HCT116 (cell line): ENCODE results near the gene POC1A.

Experiments
- CBX3 ChIP-seq: IDR thresholded peaks from 2 replicates; pipeline ENCODE4 v1.6.1; 2012; ENCODE audit warnings: low read depth
- CEBPB ChIP-seq: IDR thresholded peaks from 2 replicates; pipeline ENCODE4 v1.6.1; 2012; ENCODE audit warnings: low read depth
- EZH2 ChIP-seq: fragments of 200-600 bp; sonication (generic); IDR thresholded peaks from 2 replicates; pipeline ENCODE4 v1.6.1; 2017; ENCODE audit warnings: antibody characterized with exemption, mixed run types
- EZH2phosphoT487 ChIP-seq: fragments of 200-600 bp; IDR thresholded peaks from 2 replicates; pipeline ENCODE4 v1.6.1; 2018; ENCODE audit warnings: antibody characterized with exemption, borderline replicate concordance
- FOSL1 ChIP-seq: IDR thresholded peaks from 2 replicates; pipeline ENCODE4 v1.6.1; 2012; ENCODE audit warnings: low read depth
- POLR2A ChIP-seq: IDR thresholded peaks from 2 replicates; pipeline ENCODE4 v1.7.0; 2011; ENCODE audit warnings: borderline replicate concordance; ENCODE audit not compliant: insufficient read depth, insufficient read length; ENCODE audit errors: extremely low read depth
- POLR2AphosphoS5 ChIP-seq: IDR thresholded peaks from 2 replicates; pipeline ENCODE4 v1.6.1; 2011; ENCODE audit warnings: mild to moderate bottlenecking, low read depth, low read length, moderate library complexity
- YY1 ChIP-seq: IDR thresholded peaks from 2 replicates; pipeline ENCODE4 v1.6.1; 2011; ENCODE audit warnings: low read length, low read depth, moderate library complexity, mild to moderate bottlenecking; ENCODE audit not compliant: insufficient replicate concordance; ENCODE audit errors: extremely low read depth
- ZNF274 ChIP-seq: fragments of 200-500 bp; sonication (Bioruptor generic); IDR thresholded peaks from 2 replicates; pipeline ENCODE4 v1.6.1; 2014; ENCODE audit warnings: mild to moderate bottlenecking, low read depth, low read length, inconsistent platforms
- TF ChIP-seq, protein P1 (sequence below): IDR thresholded peaks from 2 replicates; pipeline ENCODE4 v1.6.1; 2012; ENCODE audit warnings: low read depth
- TF ChIP-seq, protein P2 (sequence below), 3 experiments: fragments of 200-600 bp in 1 of 3; sonication (generic) in 1 of 3; IDR thresholded peaks in 2 of 3; conservative IDR thresholded peaks in 1 of 3; 2 replicates each; pipeline ENCODE4 v1.5.1; 2012 to 2017; ENCODE audit warnings: low read depth in 2 of 3, low read length in 2 of 3, antibody characterized with exemption in 1 of 3, borderline replicate concordance in 1 of 3, control low read depth in 1 of 3, mild to moderate bottlenecking in 1 of 3, mixed read lengths in 1 of 3, mixed run types in 1 of 3, moderate library complexity in 1 of 3; ENCODE audit not compliant: insufficient read depth in 1 of 3
- TF ChIP-seq, protein P3 (sequence below): IDR thresholded peaks from 2 replicates; pipeline ENCODE4 v1.6.1; 2012

DNA sequence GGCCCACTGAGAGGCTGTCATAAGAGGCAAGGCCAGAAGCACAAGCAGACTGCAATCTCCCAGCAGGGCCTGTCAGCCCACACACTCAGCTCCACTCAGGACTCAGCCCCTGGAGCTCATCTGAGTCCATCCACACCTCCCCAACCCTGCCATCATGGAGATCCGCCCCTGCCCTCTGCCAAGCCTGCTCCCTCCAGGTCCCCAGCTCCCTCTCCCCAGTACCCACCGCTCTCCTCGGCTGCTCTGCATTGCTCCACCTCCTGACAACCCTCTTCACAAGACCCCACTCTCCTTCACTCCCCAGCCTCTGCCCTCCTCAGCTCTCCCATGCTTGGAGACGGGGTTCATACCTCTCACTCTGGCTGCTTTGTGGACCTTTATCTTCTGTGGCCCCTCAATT, 11.1 kb downstream of the POC1A start:
- TF ChIP-seq FOSL1: no peak
- TF ChIP-seq EZH2phosphoT487: no peak
- TF ChIP-seq EZH2: no peak
- TF ChIP-seq, protein P1, sequence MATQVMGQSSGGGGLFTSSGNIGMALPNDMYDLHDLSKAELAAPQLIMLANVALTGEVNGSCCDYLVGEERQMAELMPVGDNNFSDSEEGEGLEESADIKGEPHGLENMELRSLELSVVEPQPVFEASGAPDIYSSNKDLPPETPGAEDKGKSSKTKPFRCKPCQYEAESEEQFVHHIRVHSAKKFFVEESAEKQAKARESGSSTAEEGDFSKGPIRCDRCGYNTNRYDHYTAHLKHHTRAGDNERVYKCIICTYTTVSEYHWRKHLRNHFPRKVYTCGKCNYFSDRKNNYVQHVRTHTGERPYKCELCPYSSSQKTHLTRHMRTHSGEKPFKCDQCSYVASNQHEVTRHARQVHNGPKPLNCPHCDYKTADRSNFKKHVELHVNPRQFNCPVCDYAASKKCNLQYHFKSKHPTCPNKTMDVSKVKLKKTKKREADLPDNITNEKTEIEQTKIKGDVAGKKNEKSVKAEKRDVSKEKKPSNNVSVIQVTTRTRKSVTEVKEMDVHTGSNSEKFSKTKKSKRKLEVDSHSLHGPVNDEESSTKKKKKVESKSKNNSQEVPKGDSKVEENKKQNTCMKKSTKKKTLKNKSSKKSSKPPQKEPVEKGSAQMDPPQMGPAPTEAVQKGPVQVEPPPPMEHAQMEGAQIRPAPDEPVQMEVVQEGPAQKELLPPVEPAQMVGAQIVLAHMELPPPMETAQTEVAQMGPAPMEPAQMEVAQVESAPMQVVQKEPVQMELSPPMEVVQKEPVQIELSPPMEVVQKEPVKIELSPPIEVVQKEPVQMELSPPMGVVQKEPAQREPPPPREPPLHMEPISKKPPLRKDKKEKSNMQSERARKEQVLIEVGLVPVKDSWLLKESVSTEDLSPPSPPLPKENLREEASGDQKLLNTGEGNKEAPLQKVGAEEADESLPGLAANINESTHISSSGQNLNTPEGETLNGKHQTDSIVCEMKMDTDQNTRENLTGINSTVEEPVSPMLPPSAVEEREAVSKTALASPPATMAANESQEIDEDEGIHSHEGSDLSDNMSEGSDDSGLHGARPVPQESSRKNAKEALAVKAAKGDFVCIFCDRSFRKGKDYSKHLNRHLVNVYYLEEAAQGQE: no peak
- TF ChIP-seq, protein P2, sequence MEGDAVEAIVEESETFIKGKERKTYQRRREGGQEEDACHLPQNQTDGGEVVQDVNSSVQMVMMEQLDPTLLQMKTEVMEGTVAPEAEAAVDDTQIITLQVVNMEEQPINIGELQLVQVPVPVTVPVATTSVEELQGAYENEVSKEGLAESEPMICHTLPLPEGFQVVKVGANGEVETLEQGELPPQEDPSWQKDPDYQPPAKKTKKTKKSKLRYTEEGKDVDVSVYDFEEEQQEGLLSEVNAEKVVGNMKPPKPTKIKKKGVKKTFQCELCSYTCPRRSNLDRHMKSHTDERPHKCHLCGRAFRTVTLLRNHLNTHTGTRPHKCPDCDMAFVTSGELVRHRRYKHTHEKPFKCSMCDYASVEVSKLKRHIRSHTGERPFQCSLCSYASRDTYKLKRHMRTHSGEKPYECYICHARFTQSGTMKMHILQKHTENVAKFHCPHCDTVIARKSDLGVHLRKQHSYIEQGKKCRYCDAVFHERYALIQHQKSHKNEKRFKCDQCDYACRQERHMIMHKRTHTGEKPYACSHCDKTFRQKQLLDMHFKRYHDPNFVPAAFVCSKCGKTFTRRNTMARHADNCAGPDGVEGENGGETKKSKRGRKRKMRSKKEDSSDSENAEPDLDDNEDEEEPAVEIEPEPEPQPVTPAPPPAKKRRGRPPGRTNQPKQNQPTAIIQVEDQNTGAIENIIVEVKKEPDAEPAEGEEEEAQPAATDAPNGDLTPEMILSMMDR (IDR thresholded peaks at IDR 0.05 in 2 of 3, conservative IDR thresholded peaks at IDR 0.05 in 1 of 3; ENCODE audit: borderline replicate concordance in 1 of 3, insufficient read depth in 1 of 3, low read depth in 2 of 3, low read length in 2 of 3): no peak
- no peak for TF ChIP-seq ZNF274
- TF ChIP-seq CBX3: no peak
- TF ChIP-seq YY1: no peak
- no peak for TF ChIP-seq POLR2A
- TF ChIP-seq, protein P3, sequence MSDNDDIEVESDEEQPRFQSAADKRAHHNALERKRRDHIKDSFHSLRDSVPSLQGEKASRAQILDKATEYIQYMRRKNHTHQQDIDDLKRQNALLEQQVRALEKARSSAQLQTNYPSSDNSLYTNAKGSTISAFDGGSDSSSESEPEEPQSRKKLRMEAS: no peak
- no peak for TF ChIP-seq POLR2AphosphoS5
- TF ChIP-seq CEBPB: no peak
